NCI-H1694 treated with DMSO at 0.1 percent for 48 hours (cell line): ENCODE data around the gene SLC35F4.
"Not testable (repeated sequence)": the region's sequence is repeated elsewhere in the genome, so short reads cannot be mapped to it uniquely, and the experiment has no call there.

Experiments
- DNase-seq: peaks from one replicate; lab custom pipeline; 2025; lab: John Stamatoyannopoulos, UW

Gene SLC35F4

GRCh38 chr14:57865403-57866198 is at the start of gene SLC35F4:
Gene SLC35F4 (minus strand): TSS chr14:57866092.
- DNase-seq = no peak

- no peak for DNase-seq
Measured at GRCh38 chr14:57909626-57910025, 43.7 kb upstream of the SLC35F4 start.

- DNase-seq = no peak
Measured at GRCh38 chr14:57903954-57904353, 38.1 kb upstream of the SLC35F4 start.

- DNase-seq = no peak
Measured at GRCh38 chr14:57898837-57899572, 33.1 kb upstream of the SLC35F4 start.

- DNase-seq = no peak
Measured at GRCh38 chr14:57897144-57897748, 31.4 kb upstream of the SLC35F4 start.

- no peak for DNase-seq
Measured at GRCh38 chr14:57889245-57889644, 23.4 kb upstream of the SLC35F4 start.

- DNase-seq = peak; percentile 6
Measured at GRCh38 chr14:57884175-57884574, 18.3 kb upstream of the SLC35F4 start.

- DNase-seq = no peak
Measured at GRCh38 chr14:57883061-57883460, 17.2 kb upstream of the SLC35F4 start.

GRCh38 chr14:57879516-57879915 is 13.6 kb upstream of the SLC35F4 start:
- DNase-seq = no peak

- no peak for DNase-seq
Measured at GRCh38 chr14:57875985-57876384, 10.1 kb upstream of the SLC35F4 start.

GRCh38 chr14:57875296-57875695 is 9.4 kb upstream of the SLC35F4 start:
- DNase-seq = no peak

GRCh38 chr14:57871459-57872080 is 5.7 kb upstream of the SLC35F4 start:
- DNase-seq = peak; percentile 73

GRCh38 chr14:57870686-57871457 is 5.0 kb upstream of the SLC35F4 start:
- no peak for DNase-seq

- DNase-seq = no peak
Measured at GRCh38 chr14:57869617-57870016, 3.7 kb upstream of the SLC35F4 start.

- DNase-seq = no peak
Measured at GRCh38 chr14:57866199-57866705, 360 bp upstream of the SLC35F4 start.

- DNase-seq = no peak
Measured at GRCh38 chr14:57865066-57865402, 858 bp downstream of the SLC35F4 start.

GRCh38 chr14:57864659-57865058 is 1.2 kb downstream of the SLC35F4 start:
- DNase-seq = no peak

- DNase-seq = peak; percentile 42
Measured at GRCh38 chr14:57863471-57863870, 2.4 kb downstream of the SLC35F4 start.

GRCh38 chr14:57855666-57856065 is 10.2 kb downstream of the SLC35F4 start:
- DNase-seq = not testable (repeated sequence)

GRCh38 chr14:57854571-57854970 is 11.3 kb downstream of the SLC35F4 start:
- DNase-seq = no peak

- no peak for DNase-seq
Measured at GRCh38 chr14:57851354-57851753, 14.5 kb downstream of the SLC35F4 start.

- DNase-seq = no peak
Measured at GRCh38 chr14:57848786-57849185, 17.1 kb downstream of the SLC35F4 start.
